A204.1 (cell line): ENCODE measurements around the gene KRT14.
"Not testable (repeated sequence)": the region's sequence is repeated elsewhere in the genome, so short reads cannot be mapped to it uniquely, and the experiment has no call there.

Source experiments
- FAIRE-seq: peaks from 2 replicates; lab custom pipeline; 2012; peaks lifted over from hg19 to GRCh38; lab: Jason Lieb, UNC

The KRT14 gene

DNA sequence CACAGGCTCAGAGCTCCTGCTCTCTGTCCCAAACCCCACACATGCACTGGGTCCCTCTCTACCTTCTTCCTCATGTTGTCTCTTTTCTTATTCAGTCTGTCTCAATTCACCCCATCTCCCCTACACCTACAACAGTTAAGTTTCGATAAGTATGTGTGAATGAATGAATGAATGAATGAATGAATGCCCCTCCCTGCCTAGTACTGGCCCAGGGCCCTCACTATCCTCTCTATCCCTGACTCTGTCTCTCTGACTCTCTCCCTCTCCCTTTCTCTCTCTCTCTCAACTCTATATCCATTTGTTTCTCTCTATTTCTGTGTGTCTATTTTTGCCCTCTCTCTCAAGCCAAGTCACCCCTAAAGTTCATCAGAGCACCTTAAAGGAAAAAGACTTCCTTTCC is 8.2 kb downstream of the KRT14 start:
- no peak for FAIRE-seq

DNA sequence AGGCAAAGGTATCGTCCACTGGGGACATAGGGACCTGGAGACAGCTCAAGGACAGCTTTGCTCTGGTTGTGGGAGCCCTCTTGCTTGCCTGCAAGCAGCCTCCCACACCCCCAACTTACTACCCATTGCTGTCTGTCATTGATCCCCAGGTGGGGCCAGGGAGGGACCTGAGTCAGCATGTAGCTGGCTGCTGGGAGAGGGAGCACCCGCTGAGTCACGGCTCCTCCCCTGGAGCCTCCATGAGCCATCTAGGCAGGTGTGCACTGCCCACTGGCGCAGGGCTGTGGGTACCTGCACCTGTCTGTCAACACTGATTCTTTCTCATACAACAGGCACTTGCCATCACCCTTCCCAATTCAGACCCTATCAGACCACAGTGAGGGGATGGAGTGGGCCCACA is 10.0 kb downstream of the KRT14 start:
- FAIRE-seq: not testable (repeated sequence)

DNA sequence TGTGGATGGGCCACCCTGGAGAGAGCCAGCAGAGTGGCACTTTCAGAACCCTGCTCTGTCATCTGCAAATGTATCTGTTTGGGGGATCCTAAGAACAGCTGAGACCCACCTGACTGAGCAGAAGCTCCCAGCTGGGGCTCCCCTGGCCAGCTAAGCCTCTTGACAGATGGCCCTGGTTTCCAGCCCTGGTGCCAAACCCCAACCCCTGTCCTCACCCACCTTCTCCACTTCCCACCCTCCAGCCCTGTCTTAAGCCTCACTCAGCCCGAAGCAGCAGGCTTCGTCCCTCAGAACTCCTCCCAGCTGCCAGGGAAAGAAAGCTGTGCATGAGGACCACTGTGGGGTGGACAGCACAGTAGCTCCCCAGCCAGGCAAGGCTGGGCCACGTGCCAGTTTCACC is 11.4 kb downstream of the KRT14 start:
- FAIRE-seq: no peak

DNA sequence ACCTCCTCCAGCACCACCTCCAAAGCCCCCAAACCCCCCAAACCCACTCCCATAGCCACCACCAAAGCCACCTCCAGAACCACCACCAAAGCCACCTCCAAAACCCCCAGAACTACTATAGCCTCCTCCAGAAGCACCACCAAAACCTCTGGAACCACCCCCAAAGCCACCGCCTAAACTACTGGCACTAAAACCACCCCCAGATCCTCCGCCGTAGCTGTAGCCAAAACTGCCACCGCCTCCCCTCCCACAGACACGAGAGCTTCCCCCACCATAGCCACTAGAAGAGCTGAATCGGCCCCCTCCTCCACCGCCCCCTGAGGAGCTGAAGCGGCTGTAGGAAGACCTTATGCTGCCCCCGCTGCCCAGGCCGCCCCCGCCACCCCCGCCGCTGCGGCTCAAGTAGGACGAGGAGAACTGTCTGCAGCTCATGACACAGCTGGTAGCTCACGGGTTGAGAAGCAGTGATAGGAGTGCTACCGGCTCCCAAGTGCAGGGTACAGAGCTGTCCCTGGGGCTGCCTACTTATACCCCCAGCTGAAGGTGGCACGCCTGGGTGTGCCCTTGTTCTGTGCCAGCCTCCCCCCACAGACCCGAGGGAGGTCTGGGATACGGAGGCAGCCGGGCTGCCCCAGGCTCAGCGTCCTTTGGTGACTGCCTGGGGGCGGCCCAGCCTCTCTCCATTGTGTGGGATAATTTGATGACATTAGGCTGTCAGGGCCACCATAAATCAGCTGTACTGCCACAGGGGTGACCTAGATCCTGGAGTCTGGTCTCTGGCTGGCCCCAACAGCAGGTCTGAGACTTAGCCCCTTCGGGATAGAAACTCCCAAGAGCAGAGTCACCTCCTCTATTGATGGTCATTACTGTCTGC is 14.9 kb downstream of the KRT14 start, which contains the start of gene KRT9:
TSS of gene KRT9 (minus strand) at position 499 of the 874 bp plus-strand sequence. CDS start at position 432, 67 bp downstream.
- no peak for FAIRE-seq

DNA sequence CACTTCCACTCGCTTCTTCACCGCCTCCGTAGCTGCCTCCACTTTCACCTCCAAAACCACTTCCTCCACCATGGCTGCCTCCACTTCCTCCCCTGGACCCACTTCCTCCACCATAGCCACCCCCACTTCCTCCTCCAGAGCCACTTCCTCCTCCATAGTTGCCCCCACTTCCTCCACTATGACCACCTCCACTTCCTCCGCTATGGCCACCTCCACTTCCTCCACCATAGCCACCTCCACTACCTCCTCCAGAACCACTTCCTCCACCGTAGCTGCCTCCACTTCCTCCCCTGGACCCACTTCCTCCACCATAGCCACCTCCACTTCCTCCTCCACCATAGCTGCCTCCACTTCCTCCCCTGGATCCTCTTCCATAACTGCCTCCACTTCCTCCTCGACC is 19.4 kb downstream of the KRT14 start:
- no peak for FAIRE-seq

DNA sequence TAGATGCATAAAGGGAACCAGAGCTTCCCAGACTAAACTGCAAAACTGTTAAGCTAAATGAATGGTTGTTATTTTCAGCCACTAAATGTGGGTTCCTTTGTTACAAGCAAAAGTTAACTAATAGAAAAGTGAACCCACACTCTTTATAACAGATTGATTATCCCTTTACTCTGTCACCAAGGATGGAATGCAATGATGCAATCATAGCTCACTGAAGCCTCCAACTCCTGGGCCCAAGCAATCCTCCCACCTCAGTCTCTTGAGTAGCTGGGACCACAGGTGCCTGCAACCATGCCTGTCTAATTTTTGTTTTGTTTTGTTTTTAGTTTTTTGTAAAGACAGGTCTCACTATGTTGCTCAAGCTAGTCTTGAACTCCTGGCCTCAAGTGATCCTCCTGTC is 21.4 kb downstream of the KRT14 start:
- FAIRE-seq: no peak

DNA sequence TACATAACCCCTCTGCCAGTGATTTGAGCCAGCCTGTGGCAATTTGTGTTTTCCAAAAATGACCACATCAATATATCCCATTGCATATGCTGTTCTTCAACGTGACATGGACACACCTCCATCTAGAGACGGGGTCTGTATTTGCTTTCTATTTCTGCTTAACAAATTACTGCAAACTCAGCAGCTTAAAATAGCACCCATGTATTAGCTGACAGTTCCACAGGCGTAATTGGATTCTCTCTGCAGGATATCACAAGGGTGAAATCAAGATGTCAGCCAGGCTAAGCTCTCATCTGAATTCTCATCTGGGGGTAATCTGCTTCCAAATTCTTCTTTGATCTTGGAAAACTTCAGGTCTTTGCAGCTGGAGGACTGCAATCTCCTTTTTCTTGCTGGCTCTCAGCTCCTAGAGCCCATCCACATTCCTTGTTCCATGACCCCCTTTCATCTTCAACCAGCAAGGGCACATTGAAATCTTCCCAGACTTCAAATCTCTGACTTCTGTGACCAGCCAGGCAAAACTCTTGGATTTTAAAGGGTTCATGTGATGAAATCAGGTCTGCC is 23.0 kb downstream of the KRT14 start:
- no peak for FAIRE-seq

DNA sequence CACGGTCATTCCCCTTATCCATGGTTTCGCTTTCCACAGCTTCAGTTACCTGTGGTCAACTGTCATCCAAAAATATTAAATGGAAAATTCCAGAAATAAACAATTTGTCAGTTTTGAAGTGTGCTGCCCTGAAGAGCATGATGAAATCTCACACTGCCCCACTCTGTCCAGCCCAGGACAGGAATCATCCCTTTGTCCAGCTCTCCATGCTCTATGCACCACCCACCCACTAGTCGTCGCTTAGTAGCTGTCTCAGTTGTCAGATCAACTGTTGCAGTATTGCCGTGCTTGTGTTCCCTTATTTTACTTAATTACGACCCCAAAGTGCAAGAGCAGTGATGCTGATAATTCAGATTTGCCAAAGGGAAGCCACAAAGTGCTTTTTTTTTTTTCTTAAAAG is 25.1 kb downstream of the KRT14 start:
- FAIRE-seq: no peak

DNA sequence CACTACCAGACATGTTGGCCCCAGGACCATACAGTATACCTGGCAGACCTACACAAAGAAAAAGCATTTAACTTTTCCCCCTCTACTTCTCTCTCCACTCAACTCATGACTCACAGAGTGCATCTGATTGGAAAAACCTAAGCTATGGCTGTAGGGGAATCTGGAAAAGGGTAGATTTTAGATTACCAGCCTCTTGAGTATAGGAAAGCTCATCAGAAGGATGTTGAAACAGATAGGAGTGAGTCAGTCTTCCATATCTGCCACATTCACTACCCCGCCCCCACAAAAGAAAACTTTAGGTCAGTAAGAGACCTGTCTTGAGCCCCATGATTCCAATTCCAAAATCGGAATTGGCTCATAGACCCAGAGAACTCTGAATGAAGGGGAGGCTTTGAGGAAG is 27.1 kb downstream of the KRT14 start:
- no peak for FAIRE-seq

DNA sequence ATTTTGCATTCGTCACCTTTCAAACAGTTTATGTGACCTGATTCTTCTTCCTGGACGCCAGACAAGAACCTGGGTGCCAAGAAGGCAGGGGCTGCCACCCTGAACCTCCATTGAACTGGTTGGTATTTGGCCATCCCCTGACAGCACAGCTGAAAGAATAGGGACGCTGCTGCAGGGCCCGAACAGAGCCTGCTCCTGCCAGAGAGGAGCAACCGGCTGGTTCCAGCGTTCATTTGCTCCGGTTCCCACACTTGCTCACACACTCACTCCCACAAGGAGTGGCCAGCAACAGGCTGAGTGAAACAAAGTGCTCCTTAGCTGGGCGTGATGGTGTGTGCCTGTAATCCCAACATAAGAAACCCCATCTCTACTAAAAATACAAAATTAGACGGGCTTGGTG is 29.8 kb downstream of the KRT14 start:
- no peak for FAIRE-seq

DNA sequence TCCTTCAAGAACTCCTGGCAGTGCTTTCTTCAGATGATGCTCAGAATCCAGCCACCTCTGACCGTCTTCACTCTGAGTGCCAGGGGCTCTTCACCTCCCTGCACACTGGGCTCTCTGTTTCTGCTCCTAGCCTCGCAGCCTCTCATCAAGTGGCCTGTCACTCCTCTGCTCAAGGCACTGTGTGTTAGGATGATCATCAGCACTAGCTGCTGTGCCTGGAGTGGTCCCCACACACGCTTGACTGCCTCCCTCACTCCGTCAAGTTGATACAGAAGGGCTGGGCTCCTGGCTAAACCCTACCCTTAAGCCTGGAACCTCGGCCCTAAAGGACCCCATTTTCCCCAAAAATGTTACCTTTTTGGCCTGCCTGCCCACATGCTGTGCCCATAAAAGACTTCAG is 30.4 kb downstream of the KRT14 start:
- FAIRE-seq: no peak

DNA sequence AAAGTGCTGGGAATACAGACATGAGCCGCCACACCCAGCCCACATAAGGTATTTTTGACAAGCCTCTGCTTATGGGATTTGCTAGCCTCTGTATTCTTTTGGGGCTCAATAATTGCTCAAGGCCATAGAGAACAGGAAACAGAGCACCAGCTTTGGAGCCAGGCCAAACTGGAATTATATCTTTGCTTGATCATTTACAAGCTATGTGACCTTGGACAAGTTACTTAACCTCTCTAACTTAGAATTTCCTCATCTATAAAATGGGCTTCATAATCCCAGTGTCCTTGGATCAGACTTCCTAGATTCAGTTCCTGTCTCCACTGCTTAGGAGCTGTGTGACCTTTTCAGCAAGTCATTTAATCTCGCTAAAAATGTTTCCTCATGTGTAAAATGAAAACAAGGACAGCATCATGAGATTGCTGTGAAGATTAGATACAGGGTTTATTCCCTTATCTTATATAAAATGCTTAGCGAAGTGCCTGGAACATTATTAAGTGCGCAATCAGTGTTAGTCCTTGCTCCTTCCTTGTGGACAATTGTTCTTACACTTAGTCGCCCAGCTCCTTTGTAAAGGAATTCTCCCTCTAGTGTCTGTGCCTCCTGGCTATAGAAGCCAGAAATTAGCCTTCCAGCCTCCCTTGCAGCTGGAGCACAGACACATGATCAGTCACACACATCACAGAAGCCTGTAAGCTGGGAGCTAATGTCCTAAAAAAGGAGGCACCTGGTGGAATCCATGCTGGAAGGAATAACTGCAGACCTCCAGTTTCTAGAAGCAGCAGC is 31.4 kb downstream of the KRT14 start:
- no peak for FAIRE-seq

DNA sequence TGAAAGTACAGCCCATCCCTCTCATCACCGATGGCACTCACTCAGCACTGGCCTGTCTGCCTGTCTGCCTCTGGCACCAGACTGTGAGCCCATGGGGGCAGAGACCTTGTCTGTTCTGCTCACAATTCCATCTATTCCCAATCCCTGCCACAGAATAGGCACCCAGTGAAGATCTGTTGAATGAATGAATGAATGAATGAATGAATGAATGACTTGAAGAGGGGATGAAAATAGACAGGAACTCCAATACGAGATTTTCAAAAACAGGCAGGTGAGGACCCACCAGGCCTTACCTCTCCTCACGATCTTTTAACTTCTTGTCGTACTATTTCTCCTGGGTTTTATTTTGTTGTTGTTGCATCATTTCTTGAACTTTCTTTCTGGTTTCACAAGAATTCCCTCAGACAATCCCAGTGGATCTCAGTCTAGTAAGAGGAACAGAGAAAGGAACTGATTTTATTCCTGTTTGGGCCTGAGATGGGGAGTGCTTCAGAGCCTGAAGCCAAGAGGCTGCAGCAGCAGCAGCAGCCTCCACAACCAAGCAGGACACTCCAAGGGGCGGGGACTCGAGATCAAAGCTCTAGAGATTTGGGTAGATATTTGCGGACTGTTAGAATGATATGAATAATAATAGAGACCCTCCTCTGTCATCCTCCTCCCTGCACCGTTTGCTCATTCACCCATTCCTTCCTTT is 32.6 kb downstream of the KRT14 start:
- no peak for FAIRE-seq

DNA sequence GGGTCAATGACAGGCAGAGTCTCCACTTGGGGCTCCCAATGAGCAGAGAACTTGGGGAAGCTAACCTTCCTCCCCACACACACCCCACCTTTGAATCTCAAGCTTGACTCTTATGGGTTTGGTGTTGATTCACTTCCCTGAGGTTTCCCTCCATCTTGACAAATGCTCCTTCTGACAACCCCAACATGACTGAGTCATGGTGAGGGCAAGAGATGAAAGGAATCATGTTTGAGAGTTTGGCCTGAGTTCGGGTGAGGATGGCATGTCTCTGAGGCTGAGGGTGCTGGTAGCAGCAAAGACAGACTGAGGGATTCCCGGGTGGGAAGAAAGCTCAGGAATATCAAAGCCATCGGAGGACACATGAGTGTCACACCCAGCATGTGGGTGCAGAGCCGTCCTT is 33.5 kb downstream of the KRT14 start:
- no peak for FAIRE-seq

DNA sequence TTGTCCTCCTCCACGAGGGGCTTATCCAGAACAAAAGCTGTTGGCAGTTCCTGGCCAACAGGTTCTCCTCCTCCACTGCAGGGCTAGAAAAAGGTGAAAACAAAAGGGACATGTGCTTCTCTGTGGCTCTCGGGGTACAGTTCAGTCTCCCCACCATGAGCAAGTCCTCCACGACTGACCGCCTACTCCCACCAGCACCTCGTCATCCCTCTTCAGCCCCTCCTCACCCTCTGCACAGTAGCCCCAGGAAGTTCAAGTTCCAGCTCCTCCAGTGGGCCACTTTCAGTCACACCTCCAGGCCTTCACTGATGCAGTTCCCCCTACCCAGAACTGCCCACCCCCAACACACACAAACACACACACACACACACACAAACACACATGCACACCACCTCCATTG is 34.2 kb downstream of the KRT14 start:
- no peak for FAIRE-seq

DNA sequence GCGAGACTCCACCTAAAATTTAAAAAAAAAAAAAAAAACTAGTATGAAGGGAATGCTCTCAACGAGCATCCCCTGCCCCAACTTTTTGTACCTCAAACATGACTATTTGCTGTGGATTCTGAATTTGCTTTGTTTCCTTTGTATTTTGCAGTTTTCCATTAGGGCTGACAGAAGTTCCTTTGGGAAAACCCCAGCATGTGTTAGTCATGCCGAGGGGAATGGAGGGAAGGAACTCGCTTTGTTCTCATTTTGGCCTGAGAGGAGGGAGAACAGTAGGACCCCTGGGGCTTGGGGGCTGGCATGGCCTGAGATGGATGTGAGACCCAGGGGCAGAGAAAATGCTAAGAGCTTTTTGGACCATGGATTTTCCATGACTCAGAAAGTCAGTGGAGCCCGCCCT is 35.3 kb downstream of the KRT14 start:
- FAIRE-seq: no peak

DNA sequence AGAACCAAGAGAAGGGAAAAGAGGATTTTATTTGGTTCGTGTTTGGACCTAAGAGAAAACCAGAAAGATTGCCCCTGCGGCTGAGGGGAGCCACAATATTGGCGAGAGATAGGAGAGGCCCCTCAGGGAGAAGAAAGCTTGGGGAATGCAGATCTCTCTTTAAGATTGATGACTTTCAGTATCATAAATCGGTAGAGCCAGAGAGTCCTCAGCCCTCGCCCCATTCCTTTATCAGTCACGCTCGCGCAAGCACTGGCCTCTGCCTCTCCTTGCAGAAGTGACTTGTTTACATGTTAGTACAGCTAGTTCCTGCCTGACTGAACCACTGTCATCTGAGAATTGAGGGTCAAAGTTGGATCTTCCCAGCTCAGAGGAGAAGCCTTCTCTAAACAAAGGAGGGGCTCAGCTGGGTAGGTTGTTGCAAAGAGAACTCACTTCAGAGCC is 37.1 kb downstream of the KRT14 start:
- FAIRE-seq: no peak

DNA sequence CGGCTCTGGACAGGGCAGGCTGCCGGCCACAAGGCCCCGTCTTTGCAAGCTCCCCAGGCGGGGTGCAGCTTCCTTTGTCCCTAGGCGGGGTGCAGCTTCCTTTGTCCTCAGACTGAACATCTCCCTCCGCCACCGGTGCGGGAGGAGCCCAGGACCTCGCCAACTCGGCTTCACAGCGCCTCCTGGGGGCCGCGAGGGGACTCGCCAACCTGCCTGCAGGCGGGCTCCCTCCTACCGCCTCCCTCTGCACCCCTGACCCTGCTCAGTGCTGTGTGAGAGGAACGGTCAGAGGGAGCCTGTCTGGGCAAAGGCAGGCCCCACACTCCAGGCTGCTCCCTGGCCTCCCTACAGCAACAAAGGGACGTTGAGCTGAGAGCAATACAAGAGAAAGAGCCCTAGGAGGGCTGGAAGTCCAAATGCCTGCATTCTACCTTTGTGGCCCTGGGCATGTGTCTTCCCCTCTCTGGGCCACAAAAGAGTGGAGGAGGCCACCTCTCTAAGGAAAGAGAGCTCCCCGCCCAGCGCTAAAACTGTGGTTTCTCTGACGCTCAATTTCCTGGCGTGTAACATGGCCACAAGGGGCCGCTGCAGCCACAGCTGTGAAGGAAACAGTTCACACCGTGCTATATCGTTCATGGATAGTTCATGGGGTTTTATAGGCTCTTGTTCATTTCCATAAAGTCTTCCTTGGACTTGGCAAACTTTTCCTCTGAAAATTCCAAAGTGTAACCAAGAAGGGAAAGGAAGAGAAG is 37.7 kb downstream of the KRT14 start:
- peak; percentile 76 for FAIRE-seq

DNA sequence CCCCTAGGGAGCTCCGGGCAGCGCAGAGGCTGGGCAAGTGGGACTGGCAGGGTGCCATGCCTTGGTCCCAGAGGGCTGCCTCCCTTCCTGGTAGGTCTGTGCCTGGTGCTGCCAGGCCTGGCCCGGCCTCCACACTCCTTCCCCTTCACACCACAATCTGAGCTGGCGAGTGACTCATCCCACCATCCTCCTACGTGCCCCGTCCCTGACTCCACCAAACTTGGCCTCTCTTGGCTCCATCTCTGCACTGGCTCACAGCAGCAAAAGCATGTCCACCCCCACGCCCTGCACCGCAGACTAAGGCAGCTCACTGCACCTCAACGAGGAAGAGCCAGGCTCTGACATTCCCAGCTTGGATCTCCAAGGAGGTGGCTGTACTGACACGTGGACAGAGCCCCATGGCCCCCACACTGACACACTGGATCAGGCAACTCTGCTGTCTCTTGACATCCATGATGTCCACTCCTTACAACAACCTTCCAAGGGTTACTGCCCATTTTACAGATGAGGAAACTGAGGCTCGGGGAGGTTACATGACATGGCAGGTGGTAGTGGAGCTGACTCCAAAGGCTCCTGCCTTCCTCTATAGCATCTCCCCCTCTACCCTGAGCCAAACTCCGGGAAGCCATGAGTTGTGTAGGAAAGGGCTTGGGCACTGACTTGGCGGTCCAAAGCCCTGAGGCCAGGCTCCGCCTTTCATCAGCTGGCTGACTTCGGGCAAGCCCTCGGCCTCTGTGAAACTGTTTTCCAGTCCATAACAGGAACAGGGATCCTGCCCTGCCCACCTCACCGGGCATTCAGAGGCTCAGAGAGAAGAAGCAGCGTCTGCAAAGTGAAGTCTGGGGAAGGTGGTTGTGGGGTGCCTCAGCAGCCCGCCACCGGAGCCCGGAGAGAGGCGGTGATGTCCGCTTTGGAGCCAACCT is 38.5 kb downstream of the KRT14 start:
- no peak for FAIRE-seq

DNA sequence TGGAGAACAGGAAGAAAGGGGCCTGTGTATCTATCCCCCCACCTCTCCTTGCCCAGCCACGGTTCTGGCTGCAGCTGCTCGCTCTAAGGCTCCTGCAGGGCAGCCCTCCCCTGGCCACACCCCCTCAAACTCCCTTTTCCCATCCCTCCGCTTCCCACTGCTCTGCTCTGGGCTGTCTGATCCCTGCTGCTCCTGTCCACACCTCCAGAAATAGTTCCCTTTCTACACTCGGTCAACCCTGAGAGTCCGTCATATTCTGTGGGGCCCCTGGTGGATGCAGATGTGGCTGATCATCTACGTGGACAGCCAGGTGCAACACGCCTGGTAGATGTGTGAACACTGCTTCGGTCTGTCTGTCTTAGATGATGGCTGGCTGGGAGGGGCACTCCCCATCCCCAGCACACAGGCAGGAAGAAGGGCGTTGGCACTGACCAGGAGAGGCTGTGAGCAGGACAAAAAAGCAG is 39.3 kb downstream of the KRT14 start:
- FAIRE-seq: no peak

DNA sequence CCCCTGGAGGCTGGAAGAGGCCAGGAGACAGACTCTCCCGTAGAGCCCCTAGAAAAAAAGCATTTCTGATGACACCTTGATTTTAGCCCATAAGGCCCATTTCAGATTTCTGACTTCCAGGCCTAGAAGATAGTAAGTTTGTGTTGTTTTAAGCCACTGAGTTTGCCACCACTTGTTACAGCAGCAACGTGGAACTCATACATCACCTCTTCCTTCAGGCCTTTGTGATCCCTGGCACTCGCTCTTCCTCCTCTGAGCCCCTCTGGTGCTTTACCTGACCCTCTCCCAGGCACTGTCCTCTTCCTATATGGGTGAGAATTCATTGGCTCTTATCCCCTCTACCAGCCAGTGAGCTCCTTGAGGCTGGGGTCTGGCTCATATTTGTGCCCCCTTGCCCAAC is 39.9 kb downstream of the KRT14 start:
- FAIRE-seq: no peak
